H1 (cell line): ENCODE results near the gene DNAL4. TPM values are rescaled to one million over a fixed set of nuclear protein-coding genes. Genes with fewer than 3 reads are reported as not detected.

Source experiments
- CHD7 ChIP-seq: fragments of 300-600 bp; sonication (generic); IDR thresholded peaks from 2 replicates; pipeline ENCODE4 v1.7.1; 2012; ENCODE audit warnings: low read length, moderate library complexity, mild to moderate bottlenecking, inconsistent platforms; ENCODE audit not compliant: insufficient replicate concordance
- EZH2 ChIP-seq: fragments of 200-600 bp; sonication (generic); IDR thresholded peaks from 2 replicates; pipeline ENCODE4 v1.7.1; 2012; ENCODE audit warnings: low read depth, mild to moderate bottlenecking, moderate library complexity, low read length, inconsistent platforms; ENCODE audit not compliant: severe bottlenecking
- GABPA ChIP-seq: IDR thresholded peaks from 2 replicates; pipeline ENCODE4 v1.6.1; 2011; ENCODE audit warnings: mild to moderate bottlenecking, low read length, moderate library complexity, borderline replicate concordance; ENCODE audit not compliant: insufficient read depth
- JUN ChIP-seq: IDR thresholded peaks from 2 replicates; pipeline ENCODE4 v1.6.1; 2011; ENCODE audit warnings: low read depth, mild to moderate bottlenecking, improper control_type of control experiment, low read length
- KDM1A ChIP-seq: fragments of 200-600, 300-600 bp; sonication (generic); IDR thresholded peaks from 2 replicates; pipeline ENCODE4 v1.7.1; 2016; ENCODE audit warnings: mild to moderate bottlenecking, low read length, borderline replicate concordance
- KDM4A ChIP-seq: IDR thresholded peaks from one replicate; pipeline ENCODE4 v1.7.1; 2012; ENCODE audit warnings: low read depth, mild to moderate bottlenecking, moderate library complexity, low read length, inconsistent platforms; ENCODE audit not compliant: severe bottlenecking
- POU5F1 ChIP-seq: IDR thresholded peaks from 2 replicates; pipeline ENCODE4 v1.6.1; 2011; ENCODE audit warnings: low read depth, mild to moderate bottlenecking, low read length, moderate library complexity
- SUZ12 ChIP-seq: fragments of 200-600 bp; sonication (generic); IDR thresholded peaks from 2 replicates; pipeline ENCODE4 v1.6.1; 2012; ENCODE audit warnings: mild to moderate bottlenecking, inconsistent platforms, low read length, moderate library complexity, mixed read lengths
- polyA plus RNA-seq, 7 experiments: library from polyadenylated mRNA; depleted of rRNA in 3 of 7; stranded (reverse) in 5 of 7; unstranded in 2 of 7; fragments of >200 nt in 5 of 7; fragments of 200-250 nt in 2 of 7; gene quantifications; 1 replicate in 5 of 7; 2 replicates in 1 of 7; 4 replicates in 1 of 7; pipeline versions ENCODE4 v1.2.1 to v1.2.3, GENCODE V29; 2011 to 2013; ENCODE audit warnings: missing spikeins in 2 of 7, mixed read lengths in 2 of 7
- total RNA-seq: library from RNA; stranded (reverse); fragmentation: NEBNext Ultra II Directional; extraction: Animal tissue kit (Norgen Biotek cat#: 25700); gene quantifications from 2 replicates; pipeline ENCODE4 v1.2.1, GENCODE V29; 2021
- TF ChIP-seq, protein P1 (sequence below): IDR thresholded peaks from 2 replicates; pipeline ENCODE4 v1.6.1; 2012; ENCODE audit warnings: low read length, inconsistent platforms

The DNAL4 gene
- total and polyA plus RNA-seq, 2 of the 8 experiments (the other 6 are each of a cell fraction or from before 2014, with no cell fraction given), result 8.8 to 14.0 TPM

- TF ChIP-seq CHD7 (no peak), KDM4A (no peak), JUN (no peak), GABPA (no peak), POU5F1 (no peak), KDM1A (no peak), EZH2 (no peak), SUZ12 (no peak)
- TF ChIP-seq, protein P1, sequence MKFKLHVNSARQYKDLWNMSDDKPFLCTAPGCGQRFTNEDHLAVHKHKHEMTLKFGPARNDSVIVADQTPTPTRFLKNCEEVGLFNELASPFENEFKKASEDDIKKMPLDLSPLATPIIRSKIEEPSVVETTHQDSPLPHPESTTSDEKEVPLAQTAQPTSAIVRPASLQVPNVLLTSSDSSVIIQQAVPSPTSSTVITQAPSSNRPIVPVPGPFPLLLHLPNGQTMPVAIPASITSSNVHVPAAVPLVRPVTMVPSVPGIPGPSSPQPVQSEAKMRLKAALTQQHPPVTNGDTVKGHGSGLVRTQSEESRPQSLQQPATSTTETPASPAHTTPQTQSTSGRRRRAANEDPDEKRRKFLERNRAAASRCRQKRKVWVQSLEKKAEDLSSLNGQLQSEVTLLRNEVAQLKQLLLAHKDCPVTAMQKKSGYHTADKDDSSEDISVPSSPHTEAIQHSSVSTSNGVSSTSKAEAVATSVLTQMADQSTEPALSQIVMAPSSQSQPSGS, result no peak
These were observed 32.9 kb upstream of the DNAL4 start (continued) for GRCh38 chr22:38826801-38827200.
